ENCODE results near the gene MEIS2.

MEIS2 gene

GRCh38 chr15:36884518-36884875, 215.9 kb downstream of the MEIS2 start:
- no peak for DNase-seq (ENCODE audit: extremely low spot score)
- TF ChIP-seq CTCF (IDR thresholded peaks at IDR 0.05; ENCODE audit: control extremely low read depth, extremely low read depth, low read depth, missing control alignments): no peak
- ChIA-PET CTCF (interaction anchor here (1.0 to 2.4 kb wide), 12 partner anchors 9 to 997 kb away, joined by 3 to 18 read pairs (median 5); no protein-coding TSS in a partner anchor), POLR2A (no interaction called here)

GRCh38 chr15:36883713-36884517, 216.4 kb downstream of the MEIS2 start:
- peak; percentile 76 for DNase-seq (ENCODE audit: extremely low spot score)
- ChIA-PET CTCF (interaction anchor here (0.7 to 2.4 kb wide), 24 partner anchors 9 to 1007 kb away, joined by 3 to 18 read pairs (median 4); no protein-coding TSS in a partner anchor), POLR2A (interaction anchor here (1.0 kb wide), 1 partner anchor 218 kb away, joined by 5 read pairs; no protein-coding TSS in a partner anchor)
- peak; percentile 87 for TF ChIP-seq CTCF (IDR thresholded peaks at IDR 0.05; ENCODE audit: control extremely low read depth, extremely low read depth, low read depth, missing control alignments)

GRCh38 chr15:36882487-36883131, 217.7 kb downstream of the MEIS2 start:
- POLR2A ChIA-PET: no interaction called here
- CTCF ChIA-PET: interaction anchor here (0.8 to 2.4 kb wide), 13 partner anchors 10 to 341 kb away, joined by 3 to 18 read pairs (median 4); no protein-coding TSS in a partner anchor
- DNase-seq (ENCODE audit: extremely low spot score): no peak
- no peak for TF ChIP-seq CTCF (IDR thresholded peaks at IDR 0.05; ENCODE audit: control extremely low read depth, extremely low read depth, low read depth, missing control alignments)

GRCh38 chr15:36882056-36882455, 218.3 kb downstream of the MEIS2 start:
- ChIA-PET CTCF (interaction anchor here (1.0 to 1.6 kb wide), 4 partner anchors 9 to 227 kb away, joined by 3 to 5 read pairs (median 4); no protein-coding TSS in a partner anchor), POLR2A (no interaction called here)

GRCh38 chr15:36881516-36881915, 218.8 kb downstream of the MEIS2 start:
- TF ChIP-seq CTCF (IDR thresholded peaks at IDR 0.05; ENCODE audit: control extremely low read depth, extremely low read depth, low read depth, missing control alignments): no peak
- ChIA-PET POLR2A (no interaction called here), CTCF (interaction anchor here (1.0 to 1.6 kb wide), 3 partner anchors 8 to 227 kb away, joined by 3 to 4 read pairs (median 4); no protein-coding TSS in a partner anchor)
- no peak for DNase-seq (ENCODE audit: extremely low spot score)

More at GRCh38 chr15:36882056-36882455, 218.3 kb downstream of the MEIS2 start:
- DNase-seq (ENCODE audit: extremely low spot score): no peak
- TF ChIP-seq CTCF (IDR thresholded peaks at IDR 0.05; ENCODE audit: control extremely low read depth, extremely low read depth, low read depth, missing control alignments): no peak

- ChIA-PET CTCF (no interaction called here), POLR2A (no interaction called here)
- no peak for TF ChIP-seq CTCF (IDR thresholded peaks at IDR 0.05; ENCODE audit: control extremely low read depth, extremely low read depth, low read depth, missing control alignments)
- no peak for DNase-seq (ENCODE audit: extremely low spot score)
Measured at GRCh38 chr15:36880913-36881460, 219.4 kb downstream of the MEIS2 start.

All from GM10248 (cell line).